Neural cell (in vitro differentiated cells): Measurements from ENCODE around the gene RTBDN.

Experiments used
- CTCF ChIP-seq: fragments of 450-650 bp; IDR thresholded peaks from 2 replicates; pipeline ENCODE4 v1.5.1; 2014; ENCODE audit warnings: antibody characterized with exemption, mild to moderate bottlenecking, moderate library complexity; ENCODE audit not compliant: poor library complexity, severe bottlenecking
- REST ChIP-seq: IDR thresholded peaks from 2 replicates; pipeline ENCODE4 v1.6.1; 2012; ENCODE audit warnings: borderline replicate concordance

GRCh38 chr19:12866416-12867119 lies 32.2 kb upstream of the RTBDN start:
- TF ChIP-seq REST, result no peak
- TF ChIP-seq CTCF, result no peak
